GM12878 (cell line): ENCODE measurements around the gene SAMD4A. TPM values are rescaled to one million over a fixed set of nuclear protein-coding genes. Genes with fewer than 3 reads are reported as not detected.

Experiments
- ATAC-seq: fragments of 200-7000 bp; cut with Tn5 transposase; 3 replicates; pipeline ENCODE4 v1.9.1; 2020; ENCODE audit warnings: mild to moderate bottlenecking, moderate library complexity
- BruUV-seq: library from RNA; stranded (reverse); fragments of 400-500 nt; replicated peaks from 2 replicates; lab custom pipeline; 2021; lab: Mats Ljungman, UMichigan
- CTCF ChIA-PET: fragments of 300-600 bp; sonication (Branson Sonifier 250); formaldehyde crosslinking; extraction: SDS; loops from one replicate; lab custom pipeline; 2021; ENCODE audit warnings: inconsistent platforms; lab: Yijun Ruan, JAX
- POLR2A ChIA-PET: fragments of 350-600 bp; formaldehyde crosslinking; extraction: SDS; loops from one replicate; lab custom pipeline; 2021; ENCODE audit warnings: inconsistent platforms; lab: Charles Lee
- RAD21 ChIA-PET: fragments of 300-600 bp; sonication (Branson Sonifier 250); formaldehyde crosslinking; loops from one replicate; lab custom pipeline; 2023; ENCODE audit warnings: antibody characterized with exemption; ENCODE audit not compliant: unreplicated experiment; lab: Charles Lee
- SMC1A ChIA-PET: fragments of 300-600 bp; sonication (Branson Sonifier 250); formaldehyde crosslinking; loops from one replicate; lab custom pipeline; 2023; ENCODE audit not compliant: unreplicated experiment, uncharacterized antibody; lab: Charles Lee
- DNase-seq: peaks from one replicate; pipeline ENCODE4 v3.0.0-alpha.2; 2011; ENCODE audit warnings: low read depth, low spot score
- FAIRE-seq: peaks from 3 replicates; lab custom pipeline; 2011; peaks lifted over from hg19 to GRCh38; lab: Jason Lieb, UNC
- H2AFZ ChIP-seq: 2 replicates; pipeline ENCODE4 v1.6.0; 2011; ENCODE audit warnings: low read depth, low read length, control low read depth; ENCODE audit not compliant: control insufficient read depth
- H3K27ac ChIP-seq: 2 replicates; pipeline ENCODE4 v1.5.1; 2011; ENCODE audit warnings: control low read depth; ENCODE audit not compliant: control insufficient read depth, insufficient read depth
- H3K27me3 ChIP-seq, 2 experiments: replicated peaks in 1 of 2; 2 replicates each; pipeline versions ENCODE4 v1.6.0 to v1.6.1; 2011; ENCODE audit warnings: low read length in 1 of 2; ENCODE audit not compliant: control insufficient read depth in 2 of 2, insufficient read depth in 2 of 2
- H3K36me3 ChIP-seq, 2 experiments: 2 replicates each; pipeline ENCODE4 v1.5.1; 2011; ENCODE audit warnings: low read length in 1 of 2; ENCODE audit not compliant: control insufficient read depth in 2 of 2, insufficient read depth in 2 of 2
- H3K4me1 ChIP-seq: 2 replicates; pipeline ENCODE4 v1.6.1; 2011; ENCODE audit warnings: mild to moderate bottlenecking, low read length, moderate library complexity, mixed read lengths; ENCODE audit not compliant: control insufficient read depth, insufficient read depth
- H3K4me2 ChIP-seq: 2 replicates; pipeline ENCODE4 v1.6.0; 2011; ENCODE audit warnings: control low read depth; ENCODE audit not compliant: control insufficient read depth, insufficient read depth
- H3K4me3 ChIP-seq: fragments of 200-600 bp; sonication (generic); 2 replicates; pipeline ENCODE4 v1.5.1; 2016
- H3K79me2 ChIP-seq: 2 replicates; pipeline ENCODE4 v1.6.0; 2011; ENCODE audit warnings: low read length; ENCODE audit not compliant: control insufficient read depth, insufficient read depth
- H3K9ac ChIP-seq: 2 replicates; pipeline ENCODE4 v1.8.0; 2011; ENCODE audit warnings: low read length, control low read depth, mixed read lengths; ENCODE audit not compliant: control insufficient read depth, insufficient read depth
- H3K9me3 ChIP-seq: replicated peaks from 3 replicates; pipeline ENCODE4 v1.5.1; 2011; ENCODE audit warnings: mild to moderate bottlenecking, low read length; ENCODE audit not compliant: control insufficient read depth, insufficient read depth
- H4K20me1 ChIP-seq: 2 replicates; pipeline ENCODE4 v1.6.0; 2011; ENCODE audit not compliant: control insufficient read depth, insufficient read depth
- BCL11A ChIP-seq: IDR thresholded peaks from 2 replicates; pipeline ENCODE4 v1.6.1; 2011; ENCODE audit warnings: low read depth, low read length
- EZH2 ChIP-seq: IDR thresholded peaks from 2 replicates; pipeline ENCODE4 v1.6.1; 2012; ENCODE audit warnings: low read depth, mild to moderate bottlenecking, control low read depth, inconsistent platforms, low read length, borderline replicate concordance; ENCODE audit not compliant: control insufficient read depth
- POU2F2 ChIP-seq: IDR thresholded peaks from 3 replicates; pipeline ENCODE4 v1.6.1; 2011; ENCODE audit warnings: low read depth, mild to moderate bottlenecking, low read length, borderline replicate concordance
- TARDBP ChIP-seq: IDR thresholded peaks from 2 replicates; pipeline ENCODE4 v1.6.1; 2016; ENCODE audit warnings: borderline replicate concordance
- YY1 ChIP-seq: IDR thresholded peaks from 2 replicates; pipeline ENCODE4 v1.6.1; 2011; ENCODE audit warnings: low read depth, mild to moderate bottlenecking, low read length
- ZZZ3 ChIP-seq: IDR thresholded peaks from 2 replicates; pipeline ENCODE4 v1.6.1; 2011; ENCODE audit warnings: low read depth; ENCODE audit not compliant: control insufficient read depth, insufficient read length
- WGBS: methylation state at CpG from one replicate; pipeline ENCODE4 v1.1.6; 2016; ENCODE audit warnings: low lambda C conversion rate; ENCODE audit not compliant: insufficient replicate concordance, insufficient coverage; ENCODE audit errors: missing lambda C conversion rate; 5-methylcytosine and 5-hydroxymethylcytosine counted together
- in situ Hi-C: fragments of 300-500 bp; cut with MboI; formaldehyde crosslinking; loops from 9 replicates; pipeline ENCODE4 v1.14.3; 2018; ENCODE audit warnings: mixed read lengths
- intact Hi-C: fragments of 100-400 bp; cut with micrococcal nuclease; formaldehyde crosslinking; loops from one replicate; pipeline ENCODE4 v1.14.2; 2022; ENCODE audit not compliant: unreplicated experiment
- polyA plus RNA-seq, 11 experiments: library from polyadenylated mRNA; depleted of rRNA in 4 of 11; unstranded in 6 of 11; stranded (reverse) in 5 of 11; fragments of >200 nt; fragmentation: Nextera tagmentation in 4 of 11; fragmentation: Illumina TruSeq in 1 of 11; extraction: Ambion mirVana in 4 of 11; extraction: Trizol in 1 of 11; gene quantifications; 1 replicate in 1 of 11; 2 replicates in 10 of 11; pipeline versions ENCODE4 v1.2.1 to v1.2.3, GENCODE V29; 2011 to 2016; ENCODE audit warnings: inconsistent platforms in 2 of 11, missing spikeins in 2 of 11, low read depth in 1 of 11
- total RNA-seq, 4 experiments: library from RNA; depleted of rRNA in 3 of 4; stranded (reverse); fragments of >200 nt in 3 of 4; fragmentation: Illumina TruSeq in 1 of 4; extraction: Trizol in 1 of 4; gene quantifications; 2 replicates each; pipeline versions ENCODE4 v1.2.1 to v1.2.3, GENCODE V29; 2013 to 2021
- TF ChIP-seq, protein P1 (sequence below): IDR thresholded peaks from 2 replicates; pipeline ENCODE4 v1.6.1; 2011; ENCODE audit warnings: low read depth, low read length, improper control_type of control experiment, borderline replicate concordance
- TF ChIP-seq, protein P2 (sequence below), 3 experiments: IDR thresholded peaks in 2 of 3; conservative IDR thresholded peaks in 1 of 3; 2 replicates each; pipeline ENCODE4 v1.5.1; 2011; ENCODE audit warnings: low read depth in 3 of 3, low read length in 3 of 3, mild to moderate bottlenecking in 3 of 3, control low read depth in 2 of 3, moderate library complexity in 2 of 3, inconsistent platforms in 1 of 3, mixed read lengths in 1 of 3; ENCODE audit not compliant: control insufficient read depth in 2 of 3, insufficient read depth in 1 of 3; ENCODE audit errors: extremely low read depth in 1 of 3

SAMD4A gene
- total and polyA plus RNA-seq, 10 of the 15 experiments (the other 5 are each of a cell fraction or from before 2014, with no cell fraction given), result 0.05 to 0.56 (median 0.31) TPM

DNA sequence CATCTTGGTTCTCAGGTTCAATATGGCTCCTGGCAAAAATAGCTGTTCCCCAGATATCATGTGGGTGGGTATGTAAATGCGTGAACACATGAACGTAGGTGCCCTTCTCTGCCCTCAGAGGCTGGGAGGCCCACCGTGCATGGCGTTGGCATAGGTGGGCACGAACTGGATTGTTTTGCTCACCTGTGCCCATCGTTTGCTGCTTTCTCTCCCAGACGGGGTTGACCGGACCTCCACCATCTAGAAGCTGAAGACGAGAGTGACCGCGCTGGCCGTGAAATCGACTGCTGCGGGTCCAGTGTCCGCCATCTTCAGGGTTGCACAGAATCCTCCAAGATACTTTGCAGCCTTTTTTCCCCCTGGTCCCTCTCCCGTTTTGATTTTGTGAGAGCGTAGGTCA, 221.8 kb downstream of the SAMD4A start:
- WGBS, result 78% methylated on average over 17 of the region's 17 CpGs
- POLR2A ChIA-PET, result no interaction called here
- no peak overlapping the region for H2AFZ ChIP-seq
- no peaks in the 10 kb centered on the region for H3K27me3 ChIP-seq
- CTCF ChIA-PET, result interaction anchor here (1.6 kb wide), 1 partner anchor 15 kb away, joined by 4 read pairs; no protein-coding TSS in a partner anchor
- TF ChIP-seq BCL11A, result no peak
- no peak for TF ChIP-seq ZZZ3
- TF ChIP-seq YY1, result no peak
- no peak for TF ChIP-seq EZH2
- TF ChIP-seq, protein P1, sequence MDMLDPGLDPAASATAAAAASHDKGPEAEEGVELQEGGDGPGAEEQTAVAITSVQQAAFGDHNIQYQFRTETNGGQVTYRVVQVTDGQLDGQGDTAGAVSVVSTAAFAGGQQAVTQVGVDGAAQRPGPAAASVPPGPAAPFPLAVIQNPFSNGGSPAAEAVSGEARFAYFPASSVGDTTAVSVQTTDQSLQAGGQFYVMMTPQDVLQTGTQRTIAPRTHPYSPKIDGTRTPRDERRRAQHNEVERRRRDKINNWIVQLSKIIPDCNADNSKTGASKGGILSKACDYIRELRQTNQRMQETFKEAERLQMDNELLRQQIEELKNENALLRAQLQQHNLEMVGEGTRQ, result no peak
- TF ChIP-seq POU2F2, result no peak
- TF ChIP-seq, protein P2, sequence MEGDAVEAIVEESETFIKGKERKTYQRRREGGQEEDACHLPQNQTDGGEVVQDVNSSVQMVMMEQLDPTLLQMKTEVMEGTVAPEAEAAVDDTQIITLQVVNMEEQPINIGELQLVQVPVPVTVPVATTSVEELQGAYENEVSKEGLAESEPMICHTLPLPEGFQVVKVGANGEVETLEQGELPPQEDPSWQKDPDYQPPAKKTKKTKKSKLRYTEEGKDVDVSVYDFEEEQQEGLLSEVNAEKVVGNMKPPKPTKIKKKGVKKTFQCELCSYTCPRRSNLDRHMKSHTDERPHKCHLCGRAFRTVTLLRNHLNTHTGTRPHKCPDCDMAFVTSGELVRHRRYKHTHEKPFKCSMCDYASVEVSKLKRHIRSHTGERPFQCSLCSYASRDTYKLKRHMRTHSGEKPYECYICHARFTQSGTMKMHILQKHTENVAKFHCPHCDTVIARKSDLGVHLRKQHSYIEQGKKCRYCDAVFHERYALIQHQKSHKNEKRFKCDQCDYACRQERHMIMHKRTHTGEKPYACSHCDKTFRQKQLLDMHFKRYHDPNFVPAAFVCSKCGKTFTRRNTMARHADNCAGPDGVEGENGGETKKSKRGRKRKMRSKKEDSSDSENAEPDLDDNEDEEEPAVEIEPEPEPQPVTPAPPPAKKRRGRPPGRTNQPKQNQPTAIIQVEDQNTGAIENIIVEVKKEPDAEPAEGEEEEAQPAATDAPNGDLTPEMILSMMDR (IDR thresholded peaks at IDR 0.05 in 2 of 3, conservative IDR thresholded peaks at IDR 0.05 in 1 of 3; ENCODE audit: control insufficient read depth in 2 of 3, extremely low read depth in 1 of 3, insufficient read depth in 1 of 3, low read depth in 3 of 3, low read length in 3 of 3), result no peak
- no peak for TF ChIP-seq TARDBP
- TF ChIP-seq, all 136 proteins: peak for 0
- H3K4me2 ChIP-seq, result no peak overlapping the region
- ChIA-PET SMC1A (no interaction called here), RAD21 (no interaction called here)
- no peak overlapping the region for H3K9ac ChIP-seq
- ATAC-seq (no peak), FAIRE-seq (no peak), DNase-seq (no peak)
- H3K4me1 ChIP-seq, result no peaks in the 10 kb centered on the region
- no peaks in the 10 kb centered on the region for H3K36me3 ChIP-seq
- in situ Hi-C loops, result no loop called here
- no peak overlapping the region for H3K27ac ChIP-seq
- no peaks in the 10 kb centered on the region for H3K79me2 ChIP-seq
- H4K20me1 ChIP-seq, result no peaks in the 10 kb centered on the region
- intact Hi-C loops, result no loop called here
- no peak overlapping the region for H3K4me3 ChIP-seq
- H3K9me3 ChIP-seq, result no peaks in the 10 kb centered on the region
- no TSS peak for BruUV-seq
